ENCODE measurements around the gene SPOCD1. TPM values are rescaled to one million over a fixed set of nuclear protein-coding genes. Genes with fewer than 3 reads are reported as not detected.
"Not testable (repeated sequence)": the region's sequence is repeated elsewhere in the genome, so short reads cannot be mapped to it uniquely, and the experiment has no call there.

Gene SPOCD1
- total RNA-seq, 2 donors from 2014 or later = 0.45 to 0.59 TPM

GRCh38 chr1:31830065-31830464, 14.2 kb upstream of the SPOCD1 start:
- no peak overlapping the region for H3K9ac ChIP-seq (ENCODE audit: low read depth in 2 of 2, low read length in 2 of 2)
- intact Hi-C loops (cut with DNase I) = no loop called here
- no peaks in the 10 kb centered on the region for H3K36me3 ChIP-seq
- no peaks in the 10 kb centered on the region for H3K27me3 ChIP-seq
- H3K27ac ChIP-seq = no peak overlapping the region
- no peak for TF ChIP-seq CTCF (IDR thresholded peaks at IDR 0.05)
- H3K9me3 ChIP-seq = no peaks in the 10 kb centered on the region
- H3K4me3 ChIP-seq = no peak overlapping the region
- H3K4me1 ChIP-seq = no peaks in the 10 kb centered on the region
- DNase-seq = no peak

- Histone ChIP-seq H3K36me3 (no peaks in the 10 kb centered on the region), H3K27me3 (no peaks in the 10 kb centered on the region), H3K27ac (no peak overlapping the region), H3K4me3 (no peak overlapping the region), H3K4me1 (no peaks in the 10 kb centered on the region), H3K9me3 (no peaks in the 10 kb centered on the region), H3K9ac (ENCODE audit: low read depth in 2 of 2, low read length in 2 of 2) (no peak overlapping the region)
- TF ChIP-seq CTCF (IDR thresholded peaks at IDR 0.05) = no peak
- intact Hi-C loops (cut with DNase I) = no loop called here
- peak; percentile 4 for DNase-seq
Observed at GRCh38 chr1:31828926-31829690, 13.3 kb upstream of the SPOCD1 start.

GRCh38 chr1:31828341-31828740, 12.5 kb upstream of the SPOCD1 start:
- intact Hi-C loops (cut with DNase I) = no loop called here
- no peak for TF ChIP-seq CTCF (IDR thresholded peaks at IDR 0.05)
- H3K36me3 ChIP-seq = no peaks in the 10 kb centered on the region

GRCh38 chr1:31823780-31824179, 8.0 kb upstream of the SPOCD1 start:
- no peak for TF ChIP-seq CTCF (IDR thresholded peaks at IDR 0.05)
- Histone ChIP-seq H3K27ac (no peak overlapping the region), H3K9ac (ENCODE audit: low read depth in 2 of 2, low read length in 2 of 2) (no peak overlapping the region), H3K36me3 (no peaks in the 10 kb centered on the region), H3K4me1 (no peaks in the 10 kb centered on the region), H3K27me3 (no peaks in the 10 kb centered on the region), H3K4me3 (no peak overlapping the region), H3K9me3 (no peaks in the 10 kb centered on the region)
- intact Hi-C loops (cut with DNase I) = no loop called here
- no peak for DNase-seq

More at GRCh38 chr1:31828341-31828740, 12.5 kb upstream of the SPOCD1 start:
- H3K27me3 ChIP-seq = no peaks in the 10 kb centered on the region
- H3K9ac ChIP-seq (ENCODE audit: low read depth in 2 of 2, low read length in 2 of 2) = no peak overlapping the region
- H3K4me3 ChIP-seq = no peak overlapping the region
- peak; percentile 6 for DNase-seq
- H3K4me1 ChIP-seq = no peaks in the 10 kb centered on the region
- no peaks in the 10 kb centered on the region for H3K9me3 ChIP-seq
- H3K27ac ChIP-seq = no peak overlapping the region

GRCh38 chr1:31822766-31823165, 6.9 kb upstream of the SPOCD1 start:
- intact Hi-C loops (cut with DNase I) = no loop called here
- H3K27me3 ChIP-seq = no peaks in the 10 kb centered on the region
- DNase-seq = no peak
- H3K27ac ChIP-seq = no peak overlapping the region
- no peak overlapping the region for H3K4me3 ChIP-seq
- H3K36me3 ChIP-seq = no peaks in the 10 kb centered on the region
- H3K9ac ChIP-seq (ENCODE audit: low read depth in 2 of 2, low read length in 2 of 2) = no peak overlapping the region
- no peak for TF ChIP-seq CTCF (IDR thresholded peaks at IDR 0.05)
- H3K9me3 ChIP-seq = no peaks in the 10 kb centered on the region
- no peaks in the 10 kb centered on the region for H3K4me1 ChIP-seq

- H3K9ac ChIP-seq (ENCODE audit: low read depth in 2 of 2, low read length in 2 of 2); H3K27me3 ChIP-seq; intact Hi-C loops (cut with DNase I); H3K4me1 ChIP-seq; H3K36me3 ChIP-seq; H3K27ac ChIP-seq; DNase-seq; H3K4me3 ChIP-seq; H3K9me3 ChIP-seq: not testable (repeated sequence)
Observed at GRCh38 chr1:31820196-31820595, 4.4 kb upstream of the SPOCD1 start.

Measured in colonic mucosa (tissue), 4 donors.